Measurements from ENCODE around the gene GARIN3.
A peak's percentile ranks its signal among the peaks of the same experiment; 100 is the strongest.

The GARIN3 gene

DNA sequence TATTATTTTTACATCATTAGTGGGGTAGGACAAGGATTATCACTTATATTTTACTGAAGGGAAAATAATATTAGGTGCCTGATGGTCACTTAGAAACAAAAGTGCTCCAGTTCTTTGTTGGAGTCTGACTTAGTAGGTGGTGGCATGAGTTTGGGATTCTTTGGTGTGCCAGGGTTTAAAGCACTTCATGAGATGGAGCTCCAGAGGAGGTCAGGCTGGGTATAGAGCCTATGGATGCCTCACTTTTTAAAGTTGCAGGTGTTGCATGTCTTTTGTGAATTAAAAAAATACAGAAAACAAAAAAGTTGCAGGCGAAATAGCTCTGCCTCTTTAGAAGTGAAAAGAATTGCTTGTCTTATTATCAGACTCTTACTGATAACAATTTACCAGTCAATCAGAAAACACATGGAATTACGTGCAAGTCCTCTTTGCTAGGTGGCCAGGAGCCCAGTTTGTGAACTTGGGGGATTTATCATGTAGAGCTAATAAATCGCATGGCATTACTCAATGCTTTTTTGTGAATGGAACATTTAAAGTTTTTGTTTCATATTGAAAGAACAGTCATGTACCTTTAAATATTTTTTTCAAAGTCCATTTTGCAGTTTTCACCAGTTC lies 16.2 kb upstream of the GARIN3 start:
- Histone ChIP-seq H3K27me3 (replicated peaks; ENCODE audit: control insufficient read depth, insufficient read depth, low read length) (peaks cover 18% of the 10 kb centered on the region), H3K9ac (ENCODE audit: low read length) (no peak overlapping the region), H3K4me1 (ENCODE audit: control insufficient read depth, insufficient read depth, low read length) (no peaks in the 10 kb centered on the region), H3K36me3 (ENCODE audit: control insufficient read depth, insufficient read depth, low read length, severe bottlenecking) (no peaks in the 10 kb centered on the region), H3K4me3 (ENCODE audit: low read length) (no peak overlapping the region), H3K9me3 (ENCODE audit: control insufficient read depth, low read length) (peaks cover 6% of the 10 kb centered on the region)
- no peak for DNase-seq (ENCODE audit: low read depth)

DNA sequence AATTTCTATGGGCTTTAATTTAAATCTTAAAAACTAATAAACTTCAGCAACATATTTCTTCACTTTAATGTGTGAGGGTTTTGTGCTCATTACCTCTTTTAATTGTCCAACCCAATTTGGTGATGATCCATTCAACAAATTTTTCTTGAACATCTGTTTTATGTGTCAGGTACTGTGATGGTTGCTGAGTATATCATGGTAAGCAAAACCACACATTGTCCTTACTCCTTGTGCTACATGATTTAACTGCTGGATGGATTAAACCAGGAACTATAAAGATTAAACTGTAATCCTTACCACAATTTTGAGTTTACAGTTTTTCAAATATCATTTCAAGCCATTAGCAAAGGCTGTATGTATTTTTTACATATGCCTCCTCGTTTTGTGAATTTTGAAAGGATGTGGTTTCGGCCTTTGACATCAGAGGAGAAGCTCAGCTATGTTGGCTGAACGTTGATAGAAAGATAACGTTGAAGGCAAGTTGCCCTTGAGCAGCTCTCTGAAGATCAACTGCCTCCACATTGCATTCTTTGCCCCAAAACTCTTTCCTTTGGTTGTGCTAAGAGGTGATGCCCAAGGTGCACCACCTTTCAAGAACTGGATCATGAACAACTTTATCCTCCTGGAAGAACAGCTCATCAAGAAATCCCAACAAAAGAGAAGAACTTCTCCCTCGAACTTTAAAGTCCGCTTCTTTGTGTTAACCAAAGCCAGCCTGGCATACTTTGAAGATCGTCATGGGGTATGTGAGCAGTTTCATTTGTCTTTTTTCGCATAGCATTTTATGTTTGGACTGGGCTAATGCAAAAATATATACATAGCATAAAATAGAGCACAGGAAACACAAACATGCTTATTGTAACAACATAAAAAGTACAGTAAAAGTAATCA lies 14.6 kb upstream of the GARIN3 start, which contains the start of gene ITK:
ITK (plus strand) TSS at position 467 of the 891 bp plus-strand sequence; CDS start at position 605, 138 bp downstream.
- no peak within 1 kb of the TSS for H3K4me3 ChIP-seq (ENCODE audit: low read length)
- H3K9ac ChIP-seq (ENCODE audit: low read length) = no peak within 1 kb of the TSS
- H3K27me3 ChIP-seq (replicated peaks; ENCODE audit: control insufficient read depth, insufficient read depth, low read length) = peaks cover 14% of the 10 kb centered on the region
- H3K36me3 ChIP-seq (ENCODE audit: control insufficient read depth, insufficient read depth, low read length, severe bottlenecking) = no peaks in the 10 kb centered on the region
- H3K4me1 ChIP-seq (ENCODE audit: control insufficient read depth, insufficient read depth, low read length) = no peaks in the 10 kb centered on the region
- peaks cover 6% of the 10 kb centered on the region for H3K9me3 ChIP-seq (ENCODE audit: control insufficient read depth, low read length)
- DNase-seq (ENCODE audit: low read depth) = no peak

- Histone ChIP-seq H3K9me3 (ENCODE audit: control insufficient read depth, low read length) (peaks cover under 1% of the 10 kb centered on the region), H3K9ac (ENCODE audit: low read length) (no peak overlapping the region), H3K4me1 (ENCODE audit: control insufficient read depth, insufficient read depth, low read length) (no peaks in the 10 kb centered on the region), H3K36me3 (ENCODE audit: control insufficient read depth, insufficient read depth, low read length, severe bottlenecking) (no peaks in the 10 kb centered on the region), H3K4me3 (ENCODE audit: low read length) (no peak overlapping the region), H3K27me3 (replicated peaks; ENCODE audit: control insufficient read depth, insufficient read depth, low read length) (peaks cover 8% of the 10 kb centered on the region)
- no peak for DNase-seq (ENCODE audit: low read depth)
These were observed 12.9 kb upstream of the GARIN3 start for GRCh38 chr5:157178966-157179365.

DNA sequence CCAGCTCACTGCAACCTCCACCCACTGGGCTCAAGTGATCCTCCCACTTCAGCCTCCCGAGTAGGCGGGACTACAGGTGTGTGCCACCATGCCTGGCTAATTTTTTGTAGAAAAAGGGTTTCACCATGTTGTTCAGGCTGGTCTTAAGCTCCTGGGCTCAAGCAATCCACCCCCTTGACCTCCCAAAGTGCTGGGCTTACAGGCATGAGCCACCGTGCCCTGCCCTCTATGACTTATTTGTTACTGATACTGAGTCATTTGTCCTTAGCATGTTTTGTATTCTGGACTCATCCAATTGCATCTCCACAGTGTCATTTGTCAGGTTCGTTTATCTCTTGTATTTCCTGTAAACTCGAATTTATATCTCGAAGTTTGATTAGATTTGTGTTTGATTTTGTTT lies 11.9 kb upstream of the GARIN3 start:
- H3K27me3 ChIP-seq (replicated peaks; ENCODE audit: control insufficient read depth, insufficient read depth, low read length) = peaks cover 8% of the 10 kb centered on the region
- no peaks in the 10 kb centered on the region for H3K9me3 ChIP-seq (ENCODE audit: control insufficient read depth, low read length)
- no peak for DNase-seq (ENCODE audit: low read depth)
- H3K4me3 ChIP-seq (ENCODE audit: low read length) = no peak overlapping the region
- no peaks in the 10 kb centered on the region for H3K4me1 ChIP-seq (ENCODE audit: control insufficient read depth, insufficient read depth, low read length)
- no peak overlapping the region for H3K9ac ChIP-seq (ENCODE audit: low read length)
- no peaks in the 10 kb centered on the region for H3K36me3 ChIP-seq (ENCODE audit: control insufficient read depth, insufficient read depth, low read length, severe bottlenecking)

DNA sequence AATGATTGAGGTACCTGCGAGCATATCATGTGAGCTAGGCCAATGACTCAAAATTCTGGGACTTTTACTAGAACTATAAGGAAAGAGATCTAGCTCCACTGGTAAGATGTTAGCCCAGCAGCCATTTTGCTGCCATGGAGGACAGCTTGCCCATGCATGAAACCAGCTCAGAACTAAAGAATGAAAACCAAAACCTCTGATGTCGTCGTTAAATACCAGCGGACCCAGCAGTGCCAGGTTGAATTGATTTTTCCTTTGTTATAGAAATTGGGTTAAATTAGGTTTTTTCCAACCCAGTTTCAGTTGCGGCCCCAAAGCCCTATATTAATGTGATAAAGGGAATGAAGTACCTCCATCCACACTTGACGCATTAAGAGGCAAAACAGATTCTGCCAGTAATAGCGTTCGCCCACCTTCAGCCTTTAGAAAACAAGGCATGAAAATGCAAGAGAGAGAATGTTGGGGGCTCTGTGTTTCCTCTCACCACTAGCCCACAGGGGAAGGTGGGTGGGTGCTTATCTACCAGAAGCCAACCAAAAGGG lies 9.1 kb upstream of the GARIN3 start:
- peaks cover 10% of the 10 kb centered on the region for H3K27me3 ChIP-seq (replicated peaks; ENCODE audit: control insufficient read depth, insufficient read depth, low read length)
- H3K9ac ChIP-seq (ENCODE audit: low read length) = no peak overlapping the region
- DNase-seq (ENCODE audit: low read depth) = no peak
- no peak overlapping the region for H3K4me3 ChIP-seq (ENCODE audit: low read length)
- H3K9me3 ChIP-seq (ENCODE audit: control insufficient read depth, low read length) = peaks cover 6% of the 10 kb centered on the region
- no peaks in the 10 kb centered on the region for H3K36me3 ChIP-seq (ENCODE audit: control insufficient read depth, insufficient read depth, low read length, severe bottlenecking)
- no peaks in the 10 kb centered on the region for H3K4me1 ChIP-seq (ENCODE audit: control insufficient read depth, insufficient read depth, low read length)

DNA sequence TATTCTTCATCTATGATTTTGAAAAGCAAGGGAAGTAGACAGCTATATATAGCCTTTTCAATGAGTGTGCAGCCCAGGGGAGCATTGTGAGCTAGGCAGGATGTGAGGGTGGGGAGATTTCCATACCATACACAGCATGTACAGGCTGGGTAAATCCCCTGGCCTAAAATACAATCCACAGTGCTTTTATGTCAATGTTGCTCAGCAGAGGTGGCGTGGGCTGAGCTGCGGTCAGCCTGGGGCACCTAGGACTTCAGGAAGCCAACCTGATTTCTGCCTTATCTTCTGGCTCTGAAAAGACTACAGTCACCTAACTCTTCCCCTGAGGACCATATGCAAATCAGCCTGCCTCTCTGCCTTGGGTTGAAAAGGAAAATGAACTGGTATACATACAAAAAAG lies 6.3 kb upstream of the GARIN3 start:
- Histone ChIP-seq H3K4me3 (ENCODE audit: low read length) (no peak overlapping the region), H3K36me3 (ENCODE audit: control insufficient read depth, insufficient read depth, low read length, severe bottlenecking) (no peaks in the 10 kb centered on the region), H3K9ac (ENCODE audit: low read length) (no peak overlapping the region), H3K9me3 (ENCODE audit: control insufficient read depth, low read length) (peaks cover 6% of the 10 kb centered on the region), H3K27me3 (replicated peaks; ENCODE audit: control insufficient read depth, insufficient read depth, low read length) (peaks cover 5% of the 10 kb centered on the region), H3K4me1 (ENCODE audit: control insufficient read depth, insufficient read depth, low read length) (no peaks in the 10 kb centered on the region)
- no peak for DNase-seq (ENCODE audit: low read depth)

DNA sequence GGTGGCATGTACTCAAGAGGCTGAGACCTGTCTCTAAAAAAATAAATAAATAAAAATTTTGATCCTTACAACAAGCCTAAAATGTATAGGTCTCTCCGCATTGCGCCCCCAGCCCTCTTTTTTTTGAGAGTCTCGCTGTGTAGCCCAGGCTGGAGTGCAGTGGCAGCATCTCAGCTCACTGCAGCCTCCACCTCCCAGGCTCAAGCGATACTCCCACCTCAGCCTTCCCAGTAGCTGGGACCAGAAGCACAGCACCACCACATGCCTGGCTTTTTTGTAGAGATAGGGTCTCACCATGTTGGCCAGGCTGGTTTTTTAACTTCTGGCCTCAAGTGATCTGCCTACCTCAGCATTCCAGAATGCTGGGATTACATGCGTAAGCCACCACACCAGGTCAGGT lies 2.2 kb upstream of the GARIN3 start:
- DNase-seq (ENCODE audit: low read depth) = no peak
- no peaks in the 10 kb centered on the region for H3K4me1 ChIP-seq (ENCODE audit: control insufficient read depth, insufficient read depth, low read length)
- no peaks in the 10 kb centered on the region for H3K36me3 ChIP-seq (ENCODE audit: control insufficient read depth, insufficient read depth, low read length, severe bottlenecking)

DNA sequence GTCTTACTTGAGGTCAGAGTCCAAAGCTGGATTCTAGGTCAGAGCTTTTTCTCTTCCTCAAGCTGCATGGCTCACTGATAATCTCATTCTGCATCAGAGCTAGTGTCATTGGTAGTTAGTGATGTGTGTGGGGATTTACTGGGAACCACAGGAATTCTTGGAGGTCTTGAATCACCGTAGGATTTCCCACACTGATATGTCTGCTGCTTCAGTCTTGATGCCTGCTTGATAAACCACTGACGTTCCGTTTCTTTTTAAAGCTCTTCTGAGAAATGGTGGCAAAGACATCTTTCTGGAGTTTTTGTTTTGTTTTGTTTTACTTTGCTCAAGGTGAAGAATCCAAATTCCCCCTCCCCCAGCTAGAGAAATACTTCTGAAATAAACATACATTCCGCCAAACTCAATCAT lies 1.2 kb upstream of the GARIN3 start:
- no peaks in the 10 kb centered on the region for H3K36me3 ChIP-seq (ENCODE audit: control insufficient read depth, insufficient read depth, low read length, severe bottlenecking)
- H3K9ac ChIP-seq (ENCODE audit: low read length) = no peak overlapping the region
- peaks cover 6% of the 10 kb centered on the region for H3K9me3 ChIP-seq (ENCODE audit: control insufficient read depth, low read length)
- H3K27me3 ChIP-seq (replicated peaks; ENCODE audit: control insufficient read depth, insufficient read depth, low read length) = peaks cover 20% of the 10 kb centered on the region
- no peak overlapping the region for H3K4me3 ChIP-seq (ENCODE audit: low read length)
- H3K4me1 ChIP-seq (ENCODE audit: control insufficient read depth, insufficient read depth, low read length) = no peaks in the 10 kb centered on the region
- DNase-seq (ENCODE audit: low read depth) = peak; percentile 31

More for the DNA sequence above, 2.2 kb upstream of the GARIN3 start:
- Histone ChIP-seq H3K9me3 (ENCODE audit: control insufficient read depth, low read length) (peaks cover 6% of the 10 kb centered on the region), H3K27me3 (replicated peaks; ENCODE audit: control insufficient read depth, insufficient read depth, low read length) (peaks cover 10% of the 10 kb centered on the region), H3K4me3 (ENCODE audit: low read length) (no peak overlapping the region), H3K9ac (ENCODE audit: low read length) (no peak overlapping the region)

DNA sequence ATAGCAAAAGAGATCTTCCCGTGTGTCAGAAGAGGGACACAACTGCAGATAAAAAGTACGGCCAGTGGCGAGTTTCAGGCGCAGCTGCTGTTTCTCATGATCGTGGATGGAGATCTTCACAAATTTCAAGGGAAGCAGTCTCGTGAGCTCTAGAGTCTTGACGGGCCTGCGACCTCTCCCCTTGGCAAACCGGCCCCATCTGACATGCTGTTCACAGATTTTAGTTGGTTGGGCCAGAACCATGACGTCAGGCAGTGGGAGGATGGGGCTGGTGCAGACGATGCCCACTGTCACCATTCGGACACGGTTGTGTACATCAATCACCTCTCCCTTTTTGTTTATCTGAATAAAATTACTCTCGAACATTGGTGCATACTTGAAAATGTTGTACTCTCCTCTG lies 396 bp downstream of the GARIN3 start:
- peaks cover 3% of the 10 kb centered on the region for H3K9me3 ChIP-seq (ENCODE audit: control insufficient read depth, low read length)
- H3K9ac ChIP-seq (ENCODE audit: low read length) = no peak overlapping the region
- H3K4me3 ChIP-seq (ENCODE audit: low read length) = no peak overlapping the region
- no peaks in the 10 kb centered on the region for H3K36me3 ChIP-seq (ENCODE audit: control insufficient read depth, insufficient read depth, low read length, severe bottlenecking)
- no peaks in the 10 kb centered on the region for H3K4me1 ChIP-seq (ENCODE audit: control insufficient read depth, insufficient read depth, low read length)
- no peak for DNase-seq (ENCODE audit: low read depth)
- H3K27me3 ChIP-seq (replicated peaks; ENCODE audit: control insufficient read depth, insufficient read depth, low read length) = peaks cover 22% of the 10 kb centered on the region

GRCh38 chr5:157165261-157165660 lies 803 bp downstream of the GARIN3 start:
- H3K9ac ChIP-seq (ENCODE audit: low read length) = no peak overlapping the region
- peaks cover 19% of the 10 kb centered on the region for H3K27me3 ChIP-seq (replicated peaks; ENCODE audit: control insufficient read depth, insufficient read depth, low read length)
- no peaks in the 10 kb centered on the region for H3K4me1 ChIP-seq (ENCODE audit: control insufficient read depth, insufficient read depth, low read length)
- no peak overlapping the region for H3K4me3 ChIP-seq (ENCODE audit: low read length)
- DNase-seq (ENCODE audit: low read depth) = no peak
- no peaks in the 10 kb centered on the region for H3K36me3 ChIP-seq (ENCODE audit: control insufficient read depth, insufficient read depth, low read length, severe bottlenecking)
- no peaks in the 10 kb centered on the region for H3K9me3 ChIP-seq (ENCODE audit: control insufficient read depth, low read length)

DNA sequence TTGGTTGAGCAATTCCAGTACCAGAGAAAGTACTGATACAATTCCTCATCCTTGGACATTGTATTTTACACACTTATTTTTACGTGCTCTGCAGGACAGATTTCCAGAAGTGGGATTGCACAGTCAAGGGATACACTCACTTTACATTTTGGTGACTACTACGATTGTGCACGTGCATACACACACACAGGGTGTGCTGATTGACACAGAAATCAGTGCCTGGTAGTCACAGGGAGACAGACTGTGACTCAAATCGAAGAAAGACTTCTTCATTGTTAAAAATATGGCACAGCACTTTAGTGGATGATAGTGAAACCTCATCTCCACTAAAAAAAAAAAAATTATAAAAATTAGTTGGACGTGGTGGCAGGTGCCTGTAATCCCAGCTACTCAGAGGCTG lies 1.5 kb downstream of the GARIN3 start:
- Histone ChIP-seq H3K4me1 (ENCODE audit: control insufficient read depth, insufficient read depth, low read length) (no peaks in the 10 kb centered on the region), H3K4me3 (ENCODE audit: low read length) (no peak overlapping the region), H3K9me3 (ENCODE audit: control insufficient read depth, low read length) (no peaks in the 10 kb centered on the region), H3K27me3 (replicated peaks; ENCODE audit: control insufficient read depth, insufficient read depth, low read length) (peaks cover 19% of the 10 kb centered on the region), H3K36me3 (ENCODE audit: control insufficient read depth, insufficient read depth, low read length, severe bottlenecking) (no peaks in the 10 kb centered on the region), H3K9ac (ENCODE audit: low read length) (no peak overlapping the region)
- DNase-seq (ENCODE audit: low read depth) = no peak
